ENCODE measurements around the gene NFE2L2.

- no peak for TF ChIP-seq EZH2 (IDR thresholded peaks at IDR 0.05)
- TF ChIP-seq POLR2AphosphoS5 (IDR thresholded peaks at IDR 0.05; ENCODE audit: borderline replicate concordance, low read depth, low read length), result no peak
These were observed 8.5 kb downstream of the NFE2L2 start for GRCh38 chr2:177256026-177256425.

All from SK-N-MC (cell line).